Islet precursor cell (in vitro differentiated cells): ENCODE data around the gene MATCAP1.

Experiments
- DNase-seq: peaks from one replicate; pipeline ENCODE4 v3.0.0-alpha.2; 2018

The MATCAP1 gene

GRCh38 chr16:67170949-67171649 lies 12.7 kb downstream of the MATCAP1 start:
- DNase-seq = peak; percentile 72

- DNase-seq = peak; percentile 96
These were observed 13.4 kb downstream of the MATCAP1 start, which contains the start of gene NOL3 for GRCh38 chr16:67170168-67170948. Gene NOL3, plus strand, starts transcription at chr16:67170538.

- DNase-seq = peak; percentile 87
These were observed 14.1 kb downstream of the MATCAP1 start for GRCh38 chr16:67169642-67170167.

- no peak for DNase-seq
These were observed 14.7 kb downstream of the MATCAP1 start for GRCh38 chr16:67169011-67169451.

- DNase-seq = no peak
These were observed 16.2 kb downstream of the MATCAP1 start for GRCh38 chr16:67167588-67167987.

- DNase-seq = no peak
These were observed 17.1 kb downstream of the MATCAP1 start for GRCh38 chr16:67166598-67167168.

- DNase-seq = no peak
These were observed 17.6 kb downstream of the MATCAP1 start for GRCh38 chr16:67166110-67166547.

- DNase-seq = no peak
These were observed 18.4 kb downstream of the MATCAP1 start for GRCh38 chr16:67165121-67166078.

- DNase-seq = no peak
These were observed 19.1 kb downstream of the MATCAP1 start, which contains the start of gene HSF4 for GRCh38 chr16:67164599-67165061. Gene HSF4, plus strand, starts transcription at chr16:67164745. Its CDS starts 67 bp downstream, at chr16:67164812.

- DNase-seq = no peak
These were observed 19.7 kb downstream of the MATCAP1 start for GRCh38 chr16:67163999-67164558.

- no peak for DNase-seq
These were observed 20.4 kb downstream of the MATCAP1 start for GRCh38 chr16:67163164-67163998.

GRCh38 chr16:67162506-67163163 lies 21.1 kb downstream of the MATCAP1 start:
- DNase-seq = no peak

GRCh38 chr16:67161595-67162058 lies 22.1 kb downstream of the MATCAP1 start:
- DNase-seq = peak; percentile 50

- peak; percentile 78 for DNase-seq
These were observed 24.8 kb downstream of the MATCAP1 start for GRCh38 chr16:67158637-67159600.

GRCh38 chr16:67157892-67158635 lies 25.7 kb downstream of the MATCAP1 start:
- DNase-seq = no peak

GRCh38 chr16:67157106-67157748 lies 26.5 kb downstream of the MATCAP1 start:
- DNase-seq = no peak

- DNase-seq = peak; percentile 51
These were observed 27.5 kb downstream of the MATCAP1 start for GRCh38 chr16:67156143-67156844.
